H7 (cell line): Measurements from ENCODE around the gene XAGE3. TPM values are rescaled to one million over a fixed set of nuclear protein-coding genes. Genes with fewer than 3 reads are reported as not detected.

ENCODE experiments used
- total RNA-seq: library from RNA; depleted of rRNA; stranded (reverse); fragments of >200 nt; shearing (Covaris generic); gene quantifications from 2 replicates; pipeline ENCODE4 v1.2.3, GENCODE V29; 2014; rRNA removed

The XAGE3 gene
- total RNA-seq, 1 experiment from 2014 or later, result not detected

Other genes starting within 250 kb of the XAGE3 start
- gene SSX7, start 213.2 kb downstream of the XAGE3 start, total RNA-seq, result not detected in 2 replicates
- gene SSX2, start 160.9 kb downstream of the XAGE3 start, total RNA-seq, result 0.45 TPM in 1 of 2 replicates, not detected in the other
- gene SSX2B, start 116.8 kb downstream of the XAGE3 start, total RNA-seq, result 0.10 TPM in 1 of 2 replicates, not detected in the other
- not detected in 2 replicates for gene SPANXN5, start 70.7 kb downstream of the XAGE3 start, total RNA-seq
- gene XAGE5, start 56.8 kb downstream of the XAGE3 start, total RNA-seq, result not detected in 2 replicates
- 21.5 and 24.3 TPM in 2 replicates for gene FAM156B, start 29.2 kb upstream of the XAGE3 start, total RNA-seq
- 7.2 and 8.8 TPM in 2 replicates for gene FAM156A, start 90.4 kb upstream of the XAGE3 start, total RNA-seq
- gene GPR173, start 180.7 kb upstream of the XAGE3 start, total RNA-seq, result 3.4 and 3.6 TPM in 2 replicates
- 7.6 and 11.2 TPM in 2 replicates for gene TSPYL2, start 214.3 kb upstream of the XAGE3 start, total RNA-seq
- gene KANTR, start 226.1 kb upstream of the XAGE3 start, total RNA-seq, result 4.1 and 7.3 TPM in 2 replicates